ENCODE measurements around the gene CNOT2. TPM values are rescaled to one million over a fixed set of nuclear protein-coding genes. Genes with fewer than 3 reads are reported as not detected.
"Not testable (repeated sequence)": the region's sequence is repeated elsewhere in the genome, so short reads cannot be mapped to it uniquely, and the experiment has no call there.

The CNOT2 gene
- total RNA-seq, 1 donor from 2014 or later: 121 TPM

- H3K27ac Mint-ChIP-seq (ENCODE audit: unreplicated experiment): no peak overlapping the region
- no peaks in the 10 kb centered on the region for H3K27me3 Mint-ChIP-seq (ENCODE audit: unreplicated experiment)
- DNase-seq: no peak
- no peak for TF ChIP-seq CTCF (IDR thresholded peaks at IDR 0.05; ENCODE audit: partially characterized antibody, unreplicated experiment)
- peaks cover 4% of the 10 kb centered on the region for H3K4me1 Mint-ChIP-seq (ENCODE audit: low read depth, unreplicated experiment)
- H3K9me3 Mint-ChIP-seq (ENCODE audit: unreplicated experiment): peaks cover 2% of the 10 kb centered on the region
- no peaks in the 10 kb centered on the region for H3K36me3 Mint-ChIP-seq (ENCODE audit: unreplicated experiment)
- H3K4me3 Mint-ChIP-seq (ENCODE audit: unreplicated experiment): no peak overlapping the region
Measured at GRCh38 chr12:70283232-70283631, 40.0 kb downstream of the CNOT2 start.

- DNase-seq: no peak
- H3K27me3 Mint-ChIP-seq (ENCODE audit: unreplicated experiment): peaks cover 4% of the 10 kb centered on the region
- no peaks in the 10 kb centered on the region for H3K36me3 Mint-ChIP-seq (ENCODE audit: unreplicated experiment)
- H3K9me3 Mint-ChIP-seq (ENCODE audit: unreplicated experiment): peaks cover under 1% of the 10 kb centered on the region
- no peak overlapping the region for H3K4me3 Mint-ChIP-seq (ENCODE audit: unreplicated experiment)
- peaks cover 23% of the 10 kb centered on the region for H3K4me1 Mint-ChIP-seq (ENCODE audit: low read depth, unreplicated experiment)
- H3K27ac Mint-ChIP-seq (ENCODE audit: unreplicated experiment): no peak overlapping the region
- TF ChIP-seq CTCF (IDR thresholded peaks at IDR 0.05; ENCODE audit: partially characterized antibody, unreplicated experiment): no peak
Measured at GRCh38 chr12:70288817-70289216, 45.6 kb downstream of the CNOT2 start.

GRCh38 chr12:70290116-70290515 lies 46.9 kb downstream of the CNOT2 start:
- H3K27ac Mint-ChIP-seq (ENCODE audit: unreplicated experiment): peak overlapping the region; percentile 36
- H3K36me3 Mint-ChIP-seq (ENCODE audit: unreplicated experiment): no peaks in the 10 kb centered on the region
- H3K27me3 Mint-ChIP-seq (ENCODE audit: unreplicated experiment): peaks cover 4% of the 10 kb centered on the region
- H3K9me3 Mint-ChIP-seq (ENCODE audit: unreplicated experiment): peaks cover 3% of the 10 kb centered on the region
- no peak for DNase-seq
- H3K4me1 Mint-ChIP-seq (ENCODE audit: low read depth, unreplicated experiment): peaks cover 27% of the 10 kb centered on the region
- TF ChIP-seq CTCF (IDR thresholded peaks at IDR 0.05; ENCODE audit: partially characterized antibody, unreplicated experiment): no peak
- no peak overlapping the region for H3K4me3 Mint-ChIP-seq (ENCODE audit: unreplicated experiment)

GRCh38 chr12:70292017-70292776 lies 49.0 kb downstream of the CNOT2 start:
- no peak for DNase-seq
- TF ChIP-seq CTCF (IDR thresholded peaks at IDR 0.05; ENCODE audit: partially characterized antibody, unreplicated experiment): no peak
- Mint-ChIP-seq H3K27me3 (ENCODE audit: unreplicated experiment) (peaks cover 4% of the 10 kb centered on the region), H3K4me1 (ENCODE audit: low read depth, unreplicated experiment) (peaks cover 25% of the 10 kb centered on the region), H3K36me3 (ENCODE audit: unreplicated experiment) (no peaks in the 10 kb centered on the region), H3K9me3 (ENCODE audit: unreplicated experiment) (peaks cover 3% of the 10 kb centered on the region), H3K4me3 (ENCODE audit: unreplicated experiment) (no peak overlapping the region), H3K27ac (ENCODE audit: unreplicated experiment) (no peak overlapping the region)

- H3K27me3 Mint-ChIP-seq (ENCODE audit: unreplicated experiment); DNase-seq; H3K27ac Mint-ChIP-seq (ENCODE audit: unreplicated experiment); H3K9me3 Mint-ChIP-seq (ENCODE audit: unreplicated experiment); H3K4me3 Mint-ChIP-seq (ENCODE audit: unreplicated experiment); H3K4me1 Mint-ChIP-seq (ENCODE audit: low read depth, unreplicated experiment): not testable (repeated sequence)
- H3K36me3 Mint-ChIP-seq (ENCODE audit: unreplicated experiment): peaks cover 17% of the 10 kb centered on the region
Measured at GRCh38 chr12:70304684-70305555, 61.7 kb downstream of the CNOT2 start.
